MCF 10A (cell line): ENCODE data around the gene COL6A3. TPM values are rescaled to one million over a fixed set of nuclear protein-coding genes. Genes with fewer than 3 reads are reported as not detected.

Experiments used
- BruUV-seq: library from RNA; stranded (reverse); fragments of 400-500 nt; replicated peaks from 2 replicates; lab custom pipeline; 2021; lab: Mats Ljungman, UMichigan
- CTCF ChIA-PET: fragments of 300-600 bp; sonication (Branson Sonifier 250); formaldehyde crosslinking; extraction: SDS; loops from one replicate; lab custom pipeline; 2021; ENCODE audit warnings: antibody characterized with exemption, inconsistent platforms; lab: Yijun Ruan, JAX
- POLR2A ChIA-PET: fragments of 300-600, 350-650 bp; sonication (Branson Sonifier 250); formaldehyde crosslinking; extraction: SDS; loops from one replicate; lab custom pipeline; 2020; ENCODE audit warnings: antibody characterized with exemption, inconsistent platforms; lab: Yijun Ruan, JAX
- DNase-seq: peaks from one replicate; pipeline ENCODE4 v3.0.0-alpha.2; 2018; ENCODE audit not compliant: unreplicated experiment
- H3K27ac Mint-ChIP-seq: one replicate; pipeline ENCODE4 v1.8.0; 2022; ENCODE audit warnings: mild to moderate bottlenecking, low read depth, mixed read lengths; ENCODE audit not compliant: unreplicated experiment
- H3K27me3 Mint-ChIP-seq: one replicate; pipeline ENCODE4 v1.8.0; 2022; ENCODE audit warnings: mixed read lengths; ENCODE audit not compliant: insufficient read depth, unreplicated experiment
- H3K36me3 Mint-ChIP-seq: one replicate; pipeline ENCODE4 v1.8.0; 2022; ENCODE audit warnings: mild to moderate bottlenecking, moderate library complexity, mixed read lengths; ENCODE audit not compliant: insufficient read depth, unreplicated experiment
- H3K4me1 Mint-ChIP-seq: one replicate; pipeline ENCODE4 v1.8.0; 2022; ENCODE audit warnings: mixed read lengths; ENCODE audit not compliant: insufficient read depth, unreplicated experiment
- H3K4me3 Mint-ChIP-seq: one replicate; pipeline ENCODE4 v1.8.0; 2022; ENCODE audit warnings: mild to moderate bottlenecking, moderate library complexity, mixed read lengths; ENCODE audit not compliant: unreplicated experiment
- H3K9me3 Mint-ChIP-seq: one replicate; pipeline ENCODE4 v1.8.0; 2022; ENCODE audit warnings: mixed read lengths; ENCODE audit not compliant: unreplicated experiment
- CTCF ChIP-seq: fragments of 200-600 bp; IDR thresholded peaks from one replicate; pipeline ENCODE4 v1.8.0; 2022; ENCODE audit warnings: antibody characterized with exemption, mild to moderate bottlenecking; ENCODE audit not compliant: unreplicated experiment
- intact Hi-C: fragments of 100-400 bp; cut with micrococcal nuclease; formaldehyde crosslinking; loops from 2 replicates; pipeline ENCODE4 v1.14.1; 2022
- total RNA-seq: library from RNA; stranded (reverse); gene quantifications from 2 replicates; pipeline ENCODE4 v1.2.3, GENCODE V29; 2022

COL6A3 gene
- total RNA-seq, 1 experiment from 2014 or later: 0.19 TPM

- DNase-seq: no peak
- no TSS peak for BruUV-seq
- CTCF ChIA-PET: no interaction called here
- no peak overlapping the region for H3K4me3 Mint-ChIP-seq
- H3K9me3 Mint-ChIP-seq: no peaks in the 10 kb centered on the region
- peaks cover 6% of the 10 kb centered on the region for H3K36me3 Mint-ChIP-seq
- H3K27ac Mint-ChIP-seq: no peak overlapping the region
- POLR2A ChIA-PET: no interaction called here
- intact Hi-C loops: no loop called here
- no peaks in the 10 kb centered on the region for H3K27me3 Mint-ChIP-seq
- TF ChIP-seq CTCF: no peak
- peaks cover 19% of the 10 kb centered on the region for H3K4me1 Mint-ChIP-seq
These were observed 11.4 kb upstream of the COL6A3 start for GRCh38 chr2:237425320-237425719.

- Mint-ChIP-seq H3K27ac (no peak overlapping the region), H3K4me3 (no peak overlapping the region), H3K27me3 (no peaks in the 10 kb centered on the region), H3K9me3 (no peaks in the 10 kb centered on the region), H3K36me3 (peaks cover 6% of the 10 kb centered on the region), H3K4me1 (peaks cover 19% of the 10 kb centered on the region)
- POLR2A ChIA-PET: no interaction called here
- DNase-seq: no peak
- TF ChIP-seq CTCF: no peak
- no TSS peak for BruUV-seq
- intact Hi-C loops: no loop called here
- CTCF ChIA-PET: interaction anchor here (0.9 kb wide), 1 partner anchor 150 kb away, joined by 4 read pairs; no protein-coding TSS in a partner anchor
These were observed 10.6 kb upstream of the COL6A3 start for GRCh38 chr2:237424544-237424943.

- no peak overlapping the region for H3K27ac Mint-ChIP-seq
- no peaks in the 10 kb centered on the region for H3K27me3 Mint-ChIP-seq
- H3K9me3 Mint-ChIP-seq: no peaks in the 10 kb centered on the region
- intact Hi-C loops: no loop called here
- CTCF ChIA-PET: interaction anchor here (0.7 kb wide), 1 partner anchor 329 kb away, joined by 3 read pairs; no protein-coding TSS in a partner anchor
- peaks cover 19% of the 10 kb centered on the region for H3K4me1 Mint-ChIP-seq
- POLR2A ChIA-PET: no interaction called here
- no peak for TF ChIP-seq CTCF
- DNase-seq: no peak
- H3K36me3 Mint-ChIP-seq: peaks cover 6% of the 10 kb centered on the region
- no peak overlapping the region for H3K4me3 Mint-ChIP-seq
- BruUV-seq: no TSS peak
These were observed 9.9 kb upstream of the COL6A3 start for GRCh38 chr2:237423891-237424290.

GRCh38 chr2:237422309-237422708 lies 8.3 kb upstream of the COL6A3 start:
- Mint-ChIP-seq H3K9me3 (no peaks in the 10 kb centered on the region), H3K4me3 (no peak overlapping the region), H3K27me3 (no peaks in the 10 kb centered on the region), H3K36me3 (peaks cover 6% of the 10 kb centered on the region), H3K4me1 (peaks cover 19% of the 10 kb centered on the region), H3K27ac (peak overlapping the region; percentile 13)
- intact Hi-C loops: no loop called here
- no peak for TF ChIP-seq CTCF
- ChIA-PET CTCF (interaction anchor here (0.6 to 4.1 kb wide), 19 partner anchors 8 to 319 kb away, joined by 3 to 51 read pairs (median 5); no protein-coding TSS in a partner anchor), POLR2A (interaction anchor here (0.9 to 1.8 kb wide), 5 partner anchors 11 to 336 kb away, joined by 3 to 7 read pairs (median 6); partner anchors contain the start of gene COPS8)
- no TSS peak for BruUV-seq
- DNase-seq: no peak
